ENCODE data around the gene CNTD1. TPM values are rescaled to one million over a fixed set of nuclear protein-coding genes. Genes with fewer than 3 reads are reported as not detected.

CNTD1 gene
- total RNA-seq, 1 experiment from 2014 or later: not detected

DNA sequence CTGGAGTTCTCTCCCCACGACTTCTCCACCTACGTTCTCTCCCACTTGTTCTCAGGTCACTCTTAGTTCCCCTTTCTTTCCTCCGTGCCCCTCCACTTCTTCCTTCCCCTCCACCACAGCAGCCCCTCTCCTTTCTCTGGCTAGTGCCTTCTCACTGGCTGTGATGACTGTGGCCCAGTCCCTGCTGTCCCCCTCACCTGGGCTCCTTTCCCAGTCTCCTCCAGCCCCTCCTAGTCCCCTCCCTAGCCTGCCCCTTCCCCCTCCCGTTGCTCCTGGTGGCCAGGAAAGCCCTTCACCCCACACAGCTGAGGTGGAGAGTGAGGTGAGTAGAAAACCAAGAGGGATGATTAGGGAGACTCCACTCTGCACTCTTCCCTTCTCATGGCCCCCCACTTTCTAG lies 3.6 kb upstream of the CNTD1 start:
- H3K36me3 ChIP-seq (ENCODE audit: insufficient read depth, low read length): no peaks in the 10 kb centered on the region
- H3K9ac ChIP-seq (ENCODE audit: low read length): no peak overlapping the region
- no peak overlapping the region for H2AFZ ChIP-seq (ENCODE audit: low read length)
- no peaks in the 10 kb centered on the region for H4K20me1 ChIP-seq (ENCODE audit: insufficient read depth, low read depth, low read length)
- no peak overlapping the region for H3K27ac ChIP-seq (ENCODE audit: low read length)
- no peak for DNase-seq
- peaks cover 13% of the 10 kb centered on the region for H3K4me1 ChIP-seq (ENCODE audit: low read length)
- no peaks in the 10 kb centered on the region for H3K27me3 ChIP-seq (ENCODE audit: low read length)
- H3K4me2 ChIP-seq (ENCODE audit: low read depth, low read length, poor library complexity, severe bottlenecking): no peak overlapping the region
- no peak overlapping the region for H3K4me3 ChIP-seq (ENCODE audit: low read length)
- no peaks in the 10 kb centered on the region for H3K9me3 ChIP-seq (ENCODE audit: low read length)
- no peaks in the 10 kb centered on the region for H3K9me2 ChIP-seq (replicated peaks; ENCODE audit: insufficient read depth, low read length)
- peaks cover 13% of the 10 kb centered on the region for H3K79me2 ChIP-seq (ENCODE audit: low read length)

DNA sequence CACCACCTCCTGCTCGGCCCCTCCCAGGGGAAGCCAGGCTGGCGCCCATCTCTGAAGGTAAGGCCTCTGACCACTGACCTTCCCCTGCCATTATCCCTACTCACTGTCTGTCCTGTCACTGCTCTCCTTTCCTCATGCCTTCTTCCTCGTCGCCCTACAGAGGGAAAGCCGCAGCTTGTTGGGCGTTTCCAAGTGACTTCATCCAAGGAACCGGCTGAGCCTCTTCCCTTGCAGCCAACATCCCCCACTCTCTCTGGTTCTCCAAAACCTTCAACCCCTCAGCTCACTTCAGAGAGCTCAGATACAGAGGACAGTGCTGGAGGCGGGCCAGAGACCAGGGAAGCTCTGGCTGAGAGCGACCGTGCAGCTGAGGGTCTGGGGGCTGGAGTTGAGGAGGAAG lies 3.2 kb upstream of the CNTD1 start:
- Histone ChIP-seq H3K9me2 (replicated peaks; ENCODE audit: insufficient read depth, low read length) (no peaks in the 10 kb centered on the region), H3K4me1 (ENCODE audit: low read length) (peaks cover 13% of the 10 kb centered on the region), H3K27me3 (ENCODE audit: low read length) (no peaks in the 10 kb centered on the region), H4K20me1 (ENCODE audit: insufficient read depth, low read depth, low read length) (no peaks in the 10 kb centered on the region), H2AFZ (ENCODE audit: low read length) (no peak overlapping the region), H3K9ac (ENCODE audit: low read length) (no peak overlapping the region), H3K27ac (ENCODE audit: low read length) (no peak overlapping the region), H3K4me3 (ENCODE audit: low read length) (no peak overlapping the region), H3K79me2 (ENCODE audit: low read length) (peaks cover 13% of the 10 kb centered on the region), H3K4me2 (ENCODE audit: low read depth, low read length, poor library complexity, severe bottlenecking) (no peak overlapping the region), H3K36me3 (ENCODE audit: insufficient read depth, low read length) (no peaks in the 10 kb centered on the region), H3K9me3 (ENCODE audit: low read length) (no peaks in the 10 kb centered on the region)
- DNase-seq: no peak

DNA sequence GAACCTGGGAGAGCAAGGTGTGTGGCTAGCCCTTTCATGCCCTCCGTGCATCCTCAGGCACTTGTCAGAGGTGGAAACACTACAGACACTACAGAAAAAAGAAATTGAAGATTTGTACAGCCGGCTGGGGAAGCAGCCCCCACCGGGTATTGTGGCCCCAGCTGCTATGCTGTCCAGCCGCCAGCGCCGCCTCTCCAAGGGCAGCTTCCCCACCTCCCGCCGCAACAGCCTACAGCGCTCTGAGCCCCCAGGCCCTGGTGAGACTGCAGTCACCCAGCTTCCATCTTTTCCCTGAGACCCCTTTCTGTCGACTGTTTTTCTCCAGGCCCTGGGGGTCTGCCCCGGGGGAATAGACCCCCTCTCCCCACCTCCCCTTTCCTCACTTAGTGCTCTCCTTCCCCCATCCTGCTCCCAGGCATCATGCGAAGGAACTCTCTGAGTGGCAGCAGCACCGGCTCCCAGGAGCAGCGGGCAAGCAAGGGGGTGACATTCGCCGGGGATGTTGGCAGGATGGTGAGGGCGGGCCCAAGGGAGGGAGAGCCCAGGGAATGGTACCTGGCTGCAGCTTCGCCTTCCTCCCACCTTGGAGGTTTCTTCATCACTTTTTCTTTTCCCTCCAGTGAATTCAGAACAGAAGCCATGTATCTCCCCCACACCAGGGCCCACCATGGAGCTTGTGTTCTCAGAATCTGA lies 2.4 kb upstream of the CNTD1 start:
- Histone ChIP-seq H3K4me2 (ENCODE audit: low read depth, low read length, poor library complexity, severe bottlenecking) (no peak overlapping the region), H2AFZ (ENCODE audit: low read length) (no peak overlapping the region), H3K4me3 (ENCODE audit: low read length) (no peak overlapping the region), H3K4me1 (ENCODE audit: low read length) (peaks cover 13% of the 10 kb centered on the region), H3K9me2 (replicated peaks; ENCODE audit: insufficient read depth, low read length) (no peaks in the 10 kb centered on the region), H3K9me3 (ENCODE audit: low read length) (no peaks in the 10 kb centered on the region), H3K27me3 (ENCODE audit: low read length) (no peaks in the 10 kb centered on the region), H3K9ac (ENCODE audit: low read length) (no peak overlapping the region), H4K20me1 (ENCODE audit: insufficient read depth, low read depth, low read length) (no peaks in the 10 kb centered on the region), H3K79me2 (ENCODE audit: low read length) (peaks cover 13% of the 10 kb centered on the region), H3K27ac (ENCODE audit: low read length) (no peak overlapping the region), H3K36me3 (ENCODE audit: insufficient read depth, low read length) (no peaks in the 10 kb centered on the region)
- DNase-seq: no peak

DNA sequence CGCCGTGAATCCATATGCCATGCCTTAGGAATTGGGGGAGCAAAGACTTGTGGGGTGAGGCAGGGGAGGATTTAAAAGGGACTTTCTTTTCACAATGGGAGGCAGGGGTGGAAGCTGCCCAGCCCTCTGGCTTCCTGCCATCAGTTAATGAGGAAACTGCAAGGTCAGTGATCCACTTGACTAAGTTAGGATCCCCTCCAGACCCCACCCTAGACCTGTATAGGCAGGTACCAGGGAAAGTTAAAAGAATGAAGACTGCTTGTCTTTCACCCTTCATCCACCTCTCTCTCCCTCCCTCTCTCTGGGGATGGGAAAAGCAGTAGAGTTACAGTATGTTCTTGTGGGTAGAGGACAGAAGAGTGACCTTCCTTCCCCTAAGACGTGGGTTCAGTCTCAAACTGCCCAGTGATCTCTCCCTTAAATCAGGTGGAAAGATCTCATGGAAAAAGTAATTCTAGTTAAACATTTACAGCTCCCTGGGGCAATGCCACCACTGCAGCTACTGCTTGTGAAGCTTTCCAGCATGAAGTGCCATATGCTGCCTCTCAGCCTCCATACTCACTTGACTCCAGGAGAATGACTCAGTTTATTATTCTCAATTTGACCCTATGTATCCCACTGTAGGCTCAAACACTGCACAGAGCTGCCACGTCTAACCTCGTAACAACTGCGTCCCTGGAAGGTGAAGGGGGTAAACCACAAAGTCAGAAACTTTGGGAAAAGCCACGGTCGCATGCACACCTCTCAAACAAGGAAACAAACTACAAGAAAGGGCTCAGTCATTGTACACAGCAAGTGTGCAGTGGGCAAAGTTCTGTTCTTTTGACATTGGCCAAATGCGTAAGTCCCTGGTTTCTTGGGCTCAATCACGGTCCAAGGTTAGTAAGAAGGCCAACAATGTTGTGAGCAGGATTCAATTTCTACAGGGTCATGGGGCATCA lies 1.3 kb upstream of the CNTD1 start:
- Histone ChIP-seq H3K27me3 (ENCODE audit: low read length) (no peaks in the 10 kb centered on the region), H3K9me3 (ENCODE audit: low read length) (no peaks in the 10 kb centered on the region), H3K27ac (ENCODE audit: low read length) (no peak overlapping the region), H3K4me2 (ENCODE audit: low read depth, low read length, poor library complexity, severe bottlenecking) (peak overlapping the region; percentile 78), H4K20me1 (ENCODE audit: insufficient read depth, low read depth, low read length) (no peaks in the 10 kb centered on the region), H3K9ac (ENCODE audit: low read length) (peak overlapping the region; percentile 83), H3K4me3 (ENCODE audit: low read length) (peak overlapping the region; percentile 93), H3K79me2 (ENCODE audit: low read length) (peaks cover 13% of the 10 kb centered on the region), H3K36me3 (ENCODE audit: insufficient read depth, low read length) (no peaks in the 10 kb centered on the region), H3K4me1 (ENCODE audit: low read length) (peaks cover 13% of the 10 kb centered on the region), H2AFZ (ENCODE audit: low read length) (no peak overlapping the region), H3K9me2 (replicated peaks; ENCODE audit: insufficient read depth, low read length) (no peaks in the 10 kb centered on the region)
- no peak for DNase-seq

DNA sequence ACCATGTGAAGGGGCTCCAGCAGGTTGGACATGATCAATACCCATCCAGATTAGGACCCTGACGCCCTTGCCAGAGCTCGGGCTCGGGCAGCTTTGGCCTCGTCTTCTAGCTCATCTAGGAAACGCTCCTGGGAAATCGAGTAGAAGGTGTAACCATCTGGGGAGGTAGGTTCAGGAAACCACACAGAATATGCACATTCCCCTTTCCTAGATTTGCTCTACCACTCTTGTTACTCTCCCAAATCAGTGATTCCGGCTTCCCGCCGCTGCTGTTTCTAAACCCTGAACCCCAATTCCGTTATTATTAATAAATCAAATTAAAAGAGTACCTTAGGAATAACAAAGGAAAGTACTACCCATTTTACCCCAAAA lies 664 bp upstream of the CNTD1 start:
- Histone ChIP-seq H3K9me2 (replicated peaks; ENCODE audit: insufficient read depth, low read length) (no peaks in the 10 kb centered on the region), H3K36me3 (ENCODE audit: insufficient read depth, low read length) (no peaks in the 10 kb centered on the region), H3K79me2 (ENCODE audit: low read length) (peaks cover 13% of the 10 kb centered on the region), H4K20me1 (ENCODE audit: insufficient read depth, low read depth, low read length) (no peaks in the 10 kb centered on the region), H3K4me2 (ENCODE audit: low read depth, low read length, poor library complexity, severe bottlenecking) (peak overlapping the region; percentile 78), H3K27me3 (ENCODE audit: low read length) (no peaks in the 10 kb centered on the region), H3K27ac (ENCODE audit: low read length) (no peak overlapping the region), H2AFZ (ENCODE audit: low read length) (peak overlapping the region; percentile 81; the same call in 1 of the 2 replicates), H3K4me3 (ENCODE audit: low read length) (peak overlapping the region; percentile 93), H3K9me3 (ENCODE audit: low read length) (no peaks in the 10 kb centered on the region), H3K9ac (ENCODE audit: low read length) (peak overlapping the region; percentile 83), H3K4me1 (ENCODE audit: low read length) (peaks cover 13% of the 10 kb centered on the region)
- no peak for DNase-seq

DNA sequence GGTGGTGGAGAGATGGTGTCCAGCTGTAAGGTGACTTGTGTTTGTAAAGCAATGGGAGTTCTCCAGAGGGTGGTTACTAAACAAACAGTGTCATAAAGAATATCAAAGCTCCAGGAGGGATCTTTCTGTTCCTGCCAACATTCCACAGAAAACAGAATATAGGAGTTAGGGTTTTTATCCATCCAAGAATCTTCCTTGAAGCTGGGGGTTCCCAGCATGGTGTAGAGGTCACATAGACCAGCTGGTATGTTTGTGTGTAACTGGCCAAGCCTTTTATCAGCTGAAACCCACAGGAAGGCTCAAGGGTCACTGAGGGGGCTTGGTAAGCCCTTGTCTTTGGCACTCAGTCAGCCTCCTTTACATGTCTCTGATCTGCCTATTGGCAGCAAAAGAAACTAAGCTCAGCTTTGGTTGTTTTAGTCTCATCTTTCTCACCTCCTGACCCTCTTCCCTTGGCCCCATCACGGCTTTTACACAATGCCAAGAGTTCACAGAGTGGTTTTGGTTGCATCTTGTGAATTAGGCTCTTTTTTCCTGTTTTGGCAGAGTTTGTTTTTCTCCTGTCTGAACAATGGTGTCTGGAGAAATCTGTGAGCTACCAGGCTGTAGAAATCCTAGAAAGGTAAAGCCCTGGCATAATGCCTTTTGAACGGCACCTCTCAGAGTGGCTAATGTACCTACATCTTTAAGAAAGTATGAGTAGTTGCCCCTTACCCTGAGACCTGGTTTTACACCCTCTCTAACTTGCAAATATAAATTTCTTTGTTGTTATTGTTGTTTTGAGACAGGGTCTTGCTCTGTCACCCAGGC lies 4.6 kb downstream of the CNTD1 start:
- H3K4me1 ChIP-seq (ENCODE audit: low read length): peaks cover 2% of the 10 kb centered on the region; the same call in 1 of the 2 replicates
- no peaks in the 10 kb centered on the region for H4K20me1 ChIP-seq (ENCODE audit: insufficient read depth, low read depth, low read length)
- H3K36me3 ChIP-seq (ENCODE audit: insufficient read depth, low read length): no peaks in the 10 kb centered on the region
- H3K27ac ChIP-seq (ENCODE audit: low read length): no peak overlapping the region
- no peaks in the 10 kb centered on the region for H3K27me3 ChIP-seq (ENCODE audit: low read length)
- 0 out of 2 replicates have a peak, but pooled peaks cover under 1% of the 10 kb centered on the region for H3K79me2 ChIP-seq (ENCODE audit: low read length)
- no peak overlapping the region for H3K9ac ChIP-seq (ENCODE audit: low read length)
- H3K9me2 ChIP-seq (replicated peaks; ENCODE audit: insufficient read depth, low read length): no peaks in the 10 kb centered on the region
- no peak for DNase-seq
- H2AFZ ChIP-seq (ENCODE audit: low read length): no peak overlapping the region
- H3K4me3 ChIP-seq (ENCODE audit: low read length): no peak overlapping the region
- no peaks in the 10 kb centered on the region for H3K9me3 ChIP-seq (ENCODE audit: low read length)
- no peak overlapping the region for H3K4me2 ChIP-seq (ENCODE audit: low read depth, low read length, poor library complexity, severe bottlenecking)

DNA sequence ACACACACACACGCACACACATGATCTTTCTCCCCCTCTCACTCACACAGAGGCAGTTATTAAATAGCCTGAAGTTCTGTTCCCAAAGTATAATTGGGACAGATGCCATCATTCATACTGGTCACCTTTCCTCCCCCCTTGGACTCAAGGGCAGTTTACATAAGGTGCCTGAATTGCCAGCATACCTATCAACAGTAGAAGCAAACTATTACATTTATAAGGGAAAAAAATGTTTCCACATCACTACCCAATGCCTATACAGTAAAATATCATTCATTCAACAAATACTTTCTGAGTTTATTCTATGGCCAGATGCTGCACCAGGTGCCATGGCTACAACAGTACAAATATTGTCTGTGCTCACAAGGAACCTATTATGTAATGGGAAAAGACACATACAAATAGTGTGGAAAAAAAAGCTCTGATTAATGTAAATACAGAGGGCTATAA lies 6.3 kb downstream of the CNTD1 start:
- H3K79me2 ChIP-seq (ENCODE audit: low read length): no peaks in the 10 kb centered on the region
- H2AFZ ChIP-seq (ENCODE audit: low read length): no peak overlapping the region
- H3K27ac ChIP-seq (ENCODE audit: low read length): no peak overlapping the region
- H4K20me1 ChIP-seq (ENCODE audit: insufficient read depth, low read depth, low read length): no peaks in the 10 kb centered on the region
- H3K9me3 ChIP-seq (ENCODE audit: low read length): no peaks in the 10 kb centered on the region
- DNase-seq: no peak
- no peak overlapping the region for H3K4me2 ChIP-seq (ENCODE audit: low read depth, low read length, poor library complexity, severe bottlenecking)
- no peaks in the 10 kb centered on the region for H3K4me1 ChIP-seq (ENCODE audit: low read length)
- no peaks in the 10 kb centered on the region for H3K9me2 ChIP-seq (replicated peaks; ENCODE audit: insufficient read depth, low read length)
- no peak overlapping the region for H3K9ac ChIP-seq (ENCODE audit: low read length)
- H3K27me3 ChIP-seq (ENCODE audit: low read length): no peaks in the 10 kb centered on the region
- peaks cover 11% of the 10 kb centered on the region; the same call in 1 of the 2 replicates for H3K36me3 ChIP-seq (ENCODE audit: insufficient read depth, low read length)
- H3K4me3 ChIP-seq (ENCODE audit: low read length): no peak overlapping the region
